Testis (tissue), 3 donors: Measurements from ENCODE around the gene SMU1. TPM values are rescaled to one million over a fixed set of nuclear protein-coding genes. Genes with fewer than 3 reads are reported as not detected.

Experiments used
- DNase-seq: peaks from one replicate; pipeline ENCODE4 v3.0.0-alpha.2; 2019
- H3K27ac ChIP-seq, 2 donors: fragments of 200-600 bp; sonication (generic); one replicate each; pipeline ENCODE4 v1.5.1; 2019
- H3K27me3 ChIP-seq: fragments of 200-600 bp; sonication (generic); one replicate; pipeline ENCODE4 v1.5.1; 2019
- H3K36me3 ChIP-seq: fragments of 200-600 bp; sonication (generic); one replicate; pipeline ENCODE4 v1.5.1; 2017; ENCODE audit warnings: low read depth; ENCODE audit errors: missing control alignments
- H3K4me1 ChIP-seq: fragments of 200-600 bp; sonication (generic); one replicate; pipeline ENCODE4 v1.5.1; 2019
- H3K4me3 ChIP-seq, 2 donors: fragments of 200-600 bp; sonication (generic); one replicate each; pipeline ENCODE4 v1.5.1; 2017 to 2019
- H3K9me3 ChIP-seq: fragments of 200-600 bp; sonication (generic); one replicate; pipeline ENCODE4 v1.5.1; 2017
- CTCF ChIP-seq, 3 experiments: fragments of 450-650 bp in 2 of 3; fragments of 200-600 bp in 1 of 3; sonication (generic) in 1 of 3; IDR thresholded peaks; one replicate each; pipeline ENCODE4 v1.5.1; 2016 to 2019; ENCODE audit warnings: antibody characterized with exemption in 3 of 3, mild to moderate bottlenecking in 2 of 3, moderate library complexity in 1 of 3
- POLR2A ChIP-seq: fragments of 450-650 bp; IDR thresholded peaks from one replicate; pipeline ENCODE4 v1.6.1; 2017; ENCODE audit warnings: antibody characterized with exemption, mild to moderate bottlenecking, moderate library complexity
- WGBS, 2 donors: methylation state at CpG; one replicate each; pipeline ENCODE4 v1.1.5; 2018; 5-methylcytosine and 5-hydroxymethylcytosine counted together
- intact Hi-C: fragments of 100-400 bp; cut with DNase I; formaldehyde crosslinking; loops from one replicate; pipeline ENCODE4 v1.15.1; 2023; ENCODE audit warnings: low total_unique reads
- polyA plus RNA-seq: library from polyadenylated mRNA; stranded (reverse); fragments of 350-450 nt; fragmentation: Illumina TruSeq; extraction: RNeasy Lipid Tissue Mini Kit (QIAGEN cat#74804); gene quantifications from one replicate; pipeline ENCODE4 v1.2.3, GENCODE V29; 2014; ENCODE audit warnings: low read depth, low replicate concordance; ENCODE audit not compliant: insufficient read depth
- total RNA-seq, 2 donors: library from RNA; depleted of rRNA; stranded (reverse); fragments of >200 nt; gene quantifications; one replicate each; pipeline ENCODE4 v1.2.3, GENCODE V29; 2016

The SMU1 gene
- total and polyA plus RNA-seq, 3 donors from 2014 or later, result 16.2 to 17.1 (median 16.3) TPM

- no peak overlapping the region for H3K4me3 ChIP-seq
- peaks cover 11% of the 10 kb centered on the region for H3K4me1 ChIP-seq
- TF ChIP-seq POLR2A (no peak), CTCF (IDR thresholded peaks at IDR 0.05) (no peak)
- DNase-seq, result peak; percentile 3
- 74 to 84% methylated on average over 1 of the region's 1 CpG for WGBS, 2 donors
- intact Hi-C loops, result no loop called here
- H3K27me3 ChIP-seq, result no peaks in the 10 kb centered on the region
- H3K9me3 ChIP-seq, result no peaks in the 10 kb centered on the region
- H3K36me3 ChIP-seq, result no peaks in the 10 kb centered on the region
- H3K27ac ChIP-seq, result no peak overlapping the region
Measured at GRCh38 chr9:33109850-33110595, 33.5 kb upstream of the SMU1 start.

GRCh38 chr9:33109097-33109496, 32.6 kb upstream of the SMU1 start:
- Histone ChIP-seq H3K4me1 (peaks cover 11% of the 10 kb centered on the region), H3K36me3 (no peaks in the 10 kb centered on the region), H3K27me3 (no peaks in the 10 kb centered on the region), H3K4me3 (no peak overlapping the region), H3K9me3 (no peaks in the 10 kb centered on the region), H3K27ac (no peak overlapping the region)
- intact Hi-C loops, result no loop called here
- 74 to 83% methylated on average over 3 of the region's 3 CpGs for WGBS, 2 donors
- TF ChIP-seq POLR2A, result no peak
- TF ChIP-seq CTCF (IDR thresholded peaks at IDR 0.05), result no peak
- DNase-seq, result peak; percentile 10

GRCh38 chr9:33108472-33108871, 32.0 kb upstream of the SMU1 start:
- peak; percentile 6 for DNase-seq
- intact Hi-C loops, result no loop called here
- Histone ChIP-seq H3K9me3 (no peaks in the 10 kb centered on the region), H3K36me3 (no peaks in the 10 kb centered on the region), H3K4me3 (no peak overlapping the region), H3K27ac (no peak overlapping the region), H3K27me3 (no peaks in the 10 kb centered on the region), H3K4me1 (peaks cover 11% of the 10 kb centered on the region)
- TF ChIP-seq POLR2A (no peak), CTCF (IDR thresholded peaks at IDR 0.05) (no peak)
- 91 to 97% methylated on average over 3 of the region's 3 CpGs for WGBS, 2 donors

GRCh38 chr9:33107762-33108161, 31.3 kb upstream of the SMU1 start:
- no peaks in the 10 kb centered on the region for H3K27me3 ChIP-seq
- H3K27ac ChIP-seq, result peak overlapping the region in 1 of 2 donors; percentile 63
- 62 to 75% methylated on average over 5 of the region's 5 CpGs for WGBS, 2 donors
- H3K4me1 ChIP-seq, result peaks cover 11% of the 10 kb centered on the region
- no peak overlapping the region for H3K4me3 ChIP-seq
- no peak for TF ChIP-seq CTCF (IDR thresholded peaks at IDR 0.05)
- no peak for TF ChIP-seq POLR2A
- intact Hi-C loops, result no loop called here
- H3K9me3 ChIP-seq, result no peaks in the 10 kb centered on the region
- H3K36me3 ChIP-seq, result no peaks in the 10 kb centered on the region
- peak; percentile 8 for DNase-seq
